GM18502 (cell line): ENCODE results near the gene BAG5.
"Not testable (repeated sequence)": the region's sequence is repeated elsewhere in the genome, so short reads cannot be mapped to it uniquely, and the experiment has no call there.

ENCODE experiments used
- ATAC-seq: cut with Tn5 transposase; IDR thresholded peaks from one replicate; pipeline ENCODE4 v1.9.1; 2021; ENCODE audit warnings: mild to moderate bottlenecking; ENCODE audit not compliant: unreplicated experiment, poor library complexity

BAG5 gene

DNA sequence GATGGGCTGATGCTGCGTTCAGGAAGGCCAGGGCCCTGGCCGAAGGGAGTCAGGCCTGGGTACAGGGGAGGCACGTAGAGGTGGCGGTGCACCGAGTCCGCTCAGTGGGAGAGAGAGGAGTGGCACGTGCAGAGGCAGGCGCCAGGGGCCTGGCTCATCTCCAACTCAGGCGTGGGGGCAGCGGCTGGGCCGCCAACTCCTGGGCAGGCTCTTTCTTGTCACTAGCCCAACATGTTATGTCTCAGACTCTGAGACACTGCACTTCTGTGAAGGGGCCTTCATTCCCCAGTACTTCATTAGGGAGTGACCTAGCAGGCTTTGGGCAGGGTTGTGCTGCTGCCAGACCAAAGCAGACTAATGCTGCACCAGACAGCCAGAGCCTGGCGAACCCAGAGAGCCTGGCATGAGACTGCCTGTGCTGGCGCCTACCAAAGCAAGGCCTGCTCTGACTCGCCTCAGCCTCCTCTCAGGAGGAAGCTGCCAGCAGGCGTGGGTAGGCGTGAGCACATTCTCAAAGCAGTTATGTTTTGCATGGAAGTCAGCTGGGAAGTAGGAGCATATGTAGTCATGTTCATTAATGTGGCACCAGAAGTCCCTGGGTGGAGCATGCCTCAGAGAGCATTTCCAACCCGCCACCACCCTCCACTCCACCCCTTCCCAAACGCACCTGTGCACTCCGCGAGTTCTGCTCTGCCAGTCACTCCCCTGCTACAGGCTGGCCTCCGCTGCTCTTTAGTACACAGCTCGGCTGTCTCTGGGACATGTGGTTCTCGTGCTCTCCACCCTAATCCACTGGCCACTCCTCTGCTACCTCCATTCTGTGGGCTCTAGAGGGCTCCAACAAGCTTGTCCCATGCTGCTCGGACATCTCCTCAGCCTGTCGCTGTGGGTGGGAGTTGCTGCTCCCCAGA, 49.5 kb downstream of the BAG5 start:
- no peak for ATAC-seq

DNA sequence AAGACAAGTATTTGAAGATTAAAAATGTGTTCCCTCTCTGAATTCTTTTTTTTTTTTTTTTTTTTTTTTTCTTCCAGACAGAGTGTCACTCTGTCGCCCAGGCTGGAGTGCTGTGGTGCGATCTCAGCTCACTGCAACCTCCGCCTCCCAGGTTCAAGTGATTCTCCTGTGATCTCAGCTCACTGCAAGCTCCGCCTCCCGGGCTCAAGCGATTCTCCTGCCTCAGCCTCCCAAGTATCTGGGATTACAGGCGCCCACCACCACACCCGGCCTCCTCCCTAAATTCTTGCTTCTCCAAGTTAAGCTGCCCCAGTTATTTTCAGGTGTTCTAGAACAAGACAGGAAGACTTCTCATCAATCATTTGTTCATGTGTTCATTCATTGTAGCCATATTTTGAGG, 50.3 kb downstream of the BAG5 start:
- not testable (repeated sequence) for ATAC-seq

GRCh38 chr14:103510724-103511693, 51.4 kb downstream of the BAG5 start:
- ATAC-seq: no peak

GRCh38 chr14:103509864-103510723, 52.4 kb downstream of the BAG5 start:
- ATAC-seq: no peak

- no peak for ATAC-seq
Measured at GRCh38 chr14:103508521-103509329, 53.7 kb downstream of the BAG5 start.

DNA sequence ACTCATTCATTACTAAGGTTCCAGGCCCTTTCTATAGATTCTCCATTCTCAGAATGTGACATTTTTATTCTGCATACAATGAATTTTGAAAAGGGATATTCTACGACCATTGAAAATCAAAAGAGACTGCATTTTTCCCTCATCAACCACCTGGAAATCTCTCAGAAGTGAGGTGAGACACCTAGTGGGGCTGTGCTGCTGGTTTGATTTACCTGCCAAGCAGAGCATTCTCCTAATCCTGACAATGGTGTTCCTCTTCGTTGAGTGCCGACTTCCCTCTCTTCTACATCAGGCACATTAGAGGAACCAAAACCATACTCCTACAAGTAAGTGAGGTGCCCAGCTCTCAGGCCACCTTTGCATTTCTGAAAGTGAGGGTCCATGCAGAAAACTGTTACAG, 54.7 kb downstream of the BAG5 start:
- no peak for ATAC-seq
